HepG2 (cell line): ENCODE results near the gene PDSS2. TPM values are rescaled to one million over a fixed set of nuclear protein-coding genes. Genes with fewer than 3 reads are reported as not detected.
A peak's percentile ranks its signal among the peaks of the same experiment; 100 is the strongest.

Experiments
- ATF4 ChIP-seq, 2 experiments: fragments of 450-650 bp in 1 of 2; sonication (generic) in 1 of 2; formaldehyde crosslinking; IDR thresholded peaks; 2 replicates each; pipeline versions ENCODE4 v1.5.0 to v1.8.0; 2020 to 2022; ENCODE audit warnings: mild to moderate bottlenecking in 1 of 2, missing genetic modification reagents in 1 of 2
- DNMT3B ChIP-seq: conservative IDR thresholded peaks from 2 replicates; pipeline ENCODE4 v1.6.1; 2016; ENCODE audit warnings: missing biosample characterization, control low read depth
- ETV6 ChIP-seq: sonication (generic); formaldehyde crosslinking; conservative IDR thresholded peaks from 2 replicates; pipeline ENCODE4 v1.4.0; 2020; ENCODE audit warnings: missing genetic modification reagents
- GFI1 ChIP-seq: sonication (generic); formaldehyde crosslinking; IDR thresholded peaks from 2 replicates; pipeline ENCODE4 v1.5.0; 2020; ENCODE audit warnings: missing genetic modification reagents, mild to moderate bottlenecking, borderline replicate concordance
- GMEB1 ChIP-seq: sonication (generic); formaldehyde crosslinking; IDR thresholded peaks from 2 replicates; pipeline ENCODE4 v1.5.1; 2020; ENCODE audit warnings: missing genetic modification reagents, mild to moderate bottlenecking, borderline replicate concordance
- HCFC1 ChIP-seq: fragments of 150-350 bp; IDR thresholded peaks from 2 replicates; pipeline ENCODE4 v1.6.1; 2014; ENCODE audit warnings: low read depth, low read length
- MIXL1 ChIP-seq: IDR thresholded peaks from 2 replicates; pipeline ENCODE4 v1.6.1; 2016
- MLXIP ChIP-seq: sonication (generic); formaldehyde crosslinking; IDR thresholded peaks from 2 replicates; pipeline ENCODE4 v1.9.0; 2021; ENCODE audit warnings: missing genetic modification reagents, borderline replicate concordance
- MTA1 ChIP-seq: sonication (generic); formaldehyde crosslinking; IDR thresholded peaks from 2 replicates; pipeline ENCODE4 v1.4.0; 2020; ENCODE audit warnings: missing genetic modification reagents, mild to moderate bottlenecking, borderline replicate concordance
- NFYB ChIP-seq: sonication (generic); formaldehyde crosslinking; IDR thresholded peaks from 2 replicates; pipeline ENCODE4 v1.4.0; 2020; ENCODE audit warnings: missing genetic modification reagents
- PHF5A ChIP-seq: IDR thresholded peaks from one replicate; pipeline ENCODE4 v1.6.1; 2018; ENCODE audit warnings: low read depth, missing genetic modification reagents; ENCODE audit not compliant: unreplicated experiment
- RERE ChIP-seq: IDR thresholded peaks from 2 replicates; pipeline ENCODE4 v1.6.1; 2016; ENCODE audit warnings: low read depth, missing genetic modification reagents, missing compliant biosample characterization
- SRF ChIP-seq: IDR thresholded peaks from 2 replicates; pipeline ENCODE4 v1.6.1; 2011; ENCODE audit warnings: mild to moderate bottlenecking, low read depth, low read length, moderate library complexity
- TEF ChIP-seq: sonication (generic); formaldehyde crosslinking; IDR thresholded peaks from 2 replicates; pipeline ENCODE4 v1.5.0; 2020; ENCODE audit warnings: missing genetic modification reagents
- ZFP36L2 ChIP-seq: sonication (generic); formaldehyde crosslinking; IDR thresholded peaks from 2 replicates; pipeline ENCODE4 v1.4.0; 2020; ENCODE audit warnings: missing genetic modification reagents
- ZNF20 ChIP-seq: sonication (generic); formaldehyde crosslinking; IDR thresholded peaks from 2 replicates; pipeline ENCODE4 v1.4.0; 2020; ENCODE audit warnings: mild to moderate bottlenecking, moderate library complexity, missing genetic modification reagents
- ZNF501 ChIP-seq: sonication (generic); formaldehyde crosslinking; IDR thresholded peaks from 2 replicates; pipeline ENCODE4 v1.5.1; 2020; ENCODE audit warnings: mild to moderate bottlenecking, moderate library complexity, missing genetic modification reagents
- polyA plus RNA-seq, 8 experiments: library from polyadenylated mRNA; depleted of rRNA in 3 of 8; stranded (reverse) in 7 of 8; unstranded in 1 of 8; fragments of >200 nt; fragmentation: Illumina TruSeq in 4 of 8; extraction: Trizol in 4 of 8; gene quantifications; 2 replicates each; pipeline versions ENCODE4 v1.2.1 to v1.2.3, GENCODE V29; 2011 to 2016; ENCODE audit warnings: low read depth in 4 of 8, missing spikeins in 1 of 8, mixed read lengths in 1 of 8; ENCODE audit not compliant: insufficient read depth in 1 of 8
- total RNA-seq, 5 experiments: library from RNA; depleted of rRNA; stranded (reverse); fragments of >200 nt; fragmentation: Illumina TruSeq; extraction: Trizol; gene quantifications; 2 replicates each; pipeline ENCODE4 v1.2.3, GENCODE V29; 2016; ENCODE audit warnings: low read depth in 1 of 5

The PDSS2 gene
- total and polyA plus RNA-seq, 2 of the 13 experiments (the other 11 are each of a cell fraction or from before 2014, with no cell fraction given) = 16.2 to 17.0 TPM

GRCh38 chr6:107458672-107459282, 587 bp downstream of the PDSS2 start (continued):
- TF ChIP-seq GFI1 (0 out of 2 replicates have a peak, but pooled peaks have one; percentile 16), ZNF501 (no peak), ATF4 (CRISPR knock-in tag; IDR thresholded peaks at IDR 0.05) (no peak), RERE (CRISPR knock-in tag) (no peak), MIXL1 (CRISPR knock-in tag) (no peak), DNMT3B (CRISPR knock-in tag) (no peak), ZFP36L2 (no peak), NFYB (CRISPR knock-in tag) (no peak), SRF (no peak), MLXIP (CRISPR knock-in tag) (0 out of 2 replicates have a peak, but pooled peaks have one; percentile 36), ZNF20 (no peak), ETV6 (CRISPR knock-in tag) (no peak; the same call in 1 of the 2 replicates), HCFC1 (no peak), PHF5A (CRISPR knock-in tag) (no peak), TEF (CRISPR knock-in tag) (no peak), MTA1 (CRISPR knock-in tag) (peak; percentile 88), GMEB1 (no peak)
